Caco-2 (cell line): ENCODE results near the gene KCTD2. TPM values are rescaled to one million over a fixed set of nuclear protein-coding genes. Genes with fewer than 3 reads are reported as not detected.
A peak's percentile ranks its signal among the peaks of the same experiment; 100 is the strongest.
"Not testable (repeated sequence)": the region's sequence is repeated elsewhere in the genome, so short reads cannot be mapped to it uniquely, and the experiment has no call there.

Experiments
- BruUV-seq: library from RNA; stranded (reverse); fragments of 400-500 nt; replicated peaks from 2 replicates; lab custom pipeline; 2021; lab: Mats Ljungman, UMichigan
- CTCF ChIA-PET: fragments of 300-600 bp; sonication (Branson Sonifier 250); formaldehyde crosslinking; loops from one replicate; lab custom pipeline; 2022; ENCODE audit warnings: antibody characterized with exemption; lab: Charles Lee
- POLR2A ChIA-PET: fragments of 300-600 bp; sonication (Branson Sonifier 250); formaldehyde crosslinking; loops from one replicate; lab custom pipeline; 2022; ENCODE audit warnings: antibody characterized with exemption; lab: Charles Lee
- DNase-seq, 2 experiments: peaks; one replicate each; pipeline versions ENCODE4 v3.0.0 to v3.0.0-alpha.2; 2020 to 2022
- H3K27me3 ChIP-seq: replicated peaks from 2 replicates; pipeline ENCODE4 v1.6.0; 2011; ENCODE audit warnings: low read length; ENCODE audit not compliant: control insufficient read depth, insufficient read depth
- H3K36me3 ChIP-seq: 2 replicates; pipeline ENCODE4 v1.5.1; 2011; ENCODE audit warnings: low read length; ENCODE audit not compliant: control insufficient read depth, insufficient read depth
- H3K4me1 ChIP-seq: fragments of 250-450 bp; sonication (Bioruptor Pico); 2 replicates; pipeline ENCODE4 v1.5.1; 2020; ENCODE audit warnings: mild to moderate bottlenecking
- H3K4me3 ChIP-seq: 2 replicates; pipeline ENCODE4 v1.5.1; 2011; ENCODE audit warnings: low read depth, mild to moderate bottlenecking, control low read depth, low read length
- H3K9me3 ChIP-seq: fragments of 250-450 bp; sonication (Bioruptor Pico); 2 replicates; pipeline ENCODE4 v1.5.1; 2020; ENCODE audit warnings: mild to moderate bottlenecking, moderate library complexity
- H3K27ac Mint-ChIP-seq: one replicate; pipeline ENCODE4 v1.8.0; 2022; ENCODE audit warnings: mixed read lengths; ENCODE audit not compliant: unreplicated experiment
- H3K27me3 Mint-ChIP-seq: one replicate; pipeline ENCODE4 v1.8.0; 2022; ENCODE audit warnings: mixed read lengths; ENCODE audit not compliant: insufficient read depth, unreplicated experiment
- H3K36me3 Mint-ChIP-seq: one replicate; pipeline ENCODE4 v1.8.0; 2022; ENCODE audit warnings: mild to moderate bottlenecking, mixed read lengths; ENCODE audit not compliant: insufficient read depth, unreplicated experiment
- H3K4me1 Mint-ChIP-seq: one replicate; pipeline ENCODE4 v1.8.0; 2022; ENCODE audit warnings: low read depth, mixed read lengths; ENCODE audit not compliant: unreplicated experiment
- H3K4me3 Mint-ChIP-seq: one replicate; pipeline ENCODE4 v1.8.0; 2022; ENCODE audit warnings: mild to moderate bottlenecking, moderate library complexity, mixed read lengths; ENCODE audit not compliant: unreplicated experiment
- H3K9me3 Mint-ChIP-seq: one replicate; pipeline ENCODE4 v1.8.0; 2022; ENCODE audit warnings: mixed read lengths; ENCODE audit not compliant: unreplicated experiment
- CTCF ChIP-seq, 2 experiments: fragments of 200-600 bp in 1 of 2; IDR thresholded peaks; 1 replicate in 1 of 2; 2 replicates in 1 of 2; pipeline versions ENCODE4 v1.5.1 to v1.8.0; 2011 to 2022; ENCODE audit warnings: antibody characterized with exemption in 1 of 2, control low read depth in 1 of 2, inconsistent platforms in 1 of 2, low read depth in 1 of 2, low read length in 1 of 2, mild to moderate bottlenecking in 1 of 2, moderate library complexity in 1 of 2; ENCODE audit not compliant: insufficient read depth in 1 of 2, severe bottlenecking in 1 of 2, unreplicated experiment in 1 of 2
- intact Hi-C: fragments of 100-400 bp; cut with micrococcal nuclease; formaldehyde crosslinking; loops from one replicate; pipeline ENCODE4 v1.10.0; 2022; ENCODE audit not compliant: unreplicated experiment
- total RNA-seq: library from RNA; stranded (reverse); gene quantifications from 2 replicates; pipeline ENCODE4 v1.2.3, GENCODE V29; 2022

KCTD2 gene
- total RNA-seq, 1 experiment from 2014 or later, result 28.8 TPM

- no peak for TF ChIP-seq CTCF (IDR thresholded peaks at IDR 0.05; ENCODE audit: insufficient read depth in 1 of 2, low read depth in 1 of 2, low read length in 1 of 2, severe bottlenecking in 1 of 2, unreplicated experiment in 1 of 2)
- H3K9me3 Mint-ChIP-seq, result peaks cover 15% of the 10 kb centered on the region
- no peak overlapping the region for H3K27ac Mint-ChIP-seq
- intact Hi-C loops, result no loop called here
- Histone ChIP-seq H3K4me1 (no peaks in the 10 kb centered on the region), H3K4me3 (no peak overlapping the region), H3K9me3 (peaks cover 6% of the 10 kb centered on the region; the same call in 1 of the 2 replicates), H3K27me3 (no peaks in the 10 kb centered on the region), H3K36me3 (peaks cover 3% of the 10 kb centered on the region)
- H3K4me3 Mint-ChIP-seq, result no peak overlapping the region
- peaks cover 27% of the 10 kb centered on the region for H3K36me3 Mint-ChIP-seq
- no peak for DNase-seq
- ChIA-PET CTCF (interaction anchor here (0.6 to 2.6 kb wide), 4 partner anchors 13 to 64 kb away, joined by 4 to 10 read pairs (median 4); partner anchors contain the start of gene MRPL58), POLR2A (interaction anchor here (1.2 kb wide), 1 partner anchor 13 kb away, joined by 3 read pairs; the partner anchor contains the start of gene MRPL58)
- BruUV-seq, result no TSS peak
- no peaks in the 10 kb centered on the region for H3K4me1 Mint-ChIP-seq
- H3K27me3 Mint-ChIP-seq, result no peaks in the 10 kb centered on the region
Observed at GRCh38 chr17:75024686-75025397, 22.2 kb upstream of the KCTD2 start.

GRCh38 chr17:75025398-75025734 is 21.7 kb upstream of the KCTD2 start:
- H3K36me3 ChIP-seq, H3K4me1 ChIP-seq, H3K4me3 ChIP-seq, H3K27ac Mint-ChIP-seq, H3K27me3 ChIP-seq, H3K27me3 Mint-ChIP-seq, H3K9me3 ChIP-seq, H3K4me1 Mint-ChIP-seq, POLR2A ChIA-PET, H3K4me3 Mint-ChIP-seq, intact Hi-C loops, DNase-seq: not testable (repeated sequence)
- CTCF ChIA-PET, result interaction anchor here (0.6 to 2.6 kb wide), 2 partner anchors 44 to 64 kb away, joined by 4 to 10 read pairs; no protein-coding TSS in a partner anchor
- H3K9me3 Mint-ChIP-seq, result peaks cover 20% of the 10 kb centered on the region
- H3K36me3 Mint-ChIP-seq, result peaks cover 27% of the 10 kb centered on the region
- BruUV-seq, result TSS peak; percentile 19

DNA sequence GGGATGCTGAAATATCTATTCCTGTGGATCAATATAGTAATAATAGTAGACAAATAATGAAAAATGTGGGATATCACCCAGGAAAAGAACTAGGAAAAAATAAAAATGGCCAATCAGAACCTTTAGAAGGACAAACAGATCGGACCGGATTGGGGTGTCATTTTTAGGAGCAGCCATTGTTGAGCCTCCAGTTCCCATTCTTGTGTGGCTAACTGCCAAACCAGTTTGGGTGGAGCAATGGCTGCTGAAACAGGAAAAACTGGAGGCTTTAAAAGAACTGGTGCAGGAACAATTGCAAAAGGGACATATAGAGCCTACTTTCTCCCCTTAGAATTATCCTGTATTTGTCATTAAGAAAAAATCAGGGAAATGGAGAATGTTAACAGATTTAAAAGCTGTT is 20.4 kb upstream of the KCTD2 start:
- BruUV-seq, H3K4me1 Mint-ChIP-seq, CTCF ChIA-PET, H3K4me3 ChIP-seq, H3K36me3 ChIP-seq, intact Hi-C loops, H3K27me3 ChIP-seq, POLR2A ChIA-PET, H3K9me3 ChIP-seq, H3K27me3 Mint-ChIP-seq, H3K4me1 ChIP-seq, H3K27ac Mint-ChIP-seq, DNase-seq, H3K4me3 Mint-ChIP-seq: not testable (repeated sequence)
- H3K36me3 Mint-ChIP-seq, result peaks cover 18% of the 10 kb centered on the region
- peaks cover 24% of the 10 kb centered on the region for H3K9me3 Mint-ChIP-seq

DNA sequence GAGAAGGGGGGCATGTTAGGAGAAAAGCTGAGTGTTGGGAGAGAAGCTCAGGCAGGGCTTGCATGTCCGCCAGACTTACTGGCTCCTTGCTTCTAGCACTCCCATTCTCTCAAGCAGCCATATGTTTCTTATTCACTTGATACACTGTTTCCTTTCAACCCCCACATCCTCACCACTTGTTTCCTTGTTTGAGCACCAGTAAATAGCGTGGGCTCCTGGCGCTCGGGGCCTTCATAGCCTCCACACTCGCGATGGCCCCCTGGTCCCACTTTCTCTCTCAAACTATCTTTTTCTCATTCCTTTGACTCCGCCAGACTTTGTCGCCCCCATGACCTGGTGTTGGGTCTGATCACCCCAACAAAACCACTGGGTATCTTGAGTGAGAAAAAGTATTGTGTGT is 16.9 kb upstream of the KCTD2 start:
- H3K9me3 Mint-ChIP-seq, result peaks cover 24% of the 10 kb centered on the region
- Histone ChIP-seq H3K9me3 (peaks cover 1% of the 10 kb centered on the region; the same call in 1 of the 2 replicates), H3K4me1 (no peaks in the 10 kb centered on the region), H3K36me3 (no peaks in the 10 kb centered on the region), H3K27me3 (no peaks in the 10 kb centered on the region), H3K4me3 (no peak overlapping the region)
- BruUV-seq, result no TSS peak
- intact Hi-C loops, result no loop called here
- H3K27me3 Mint-ChIP-seq, result peaks cover 4% of the 10 kb centered on the region
- H3K27ac Mint-ChIP-seq, result no peak overlapping the region
- CTCF ChIA-PET, result interaction anchor here (0.6 to 1.1 kb wide), 2 partner anchors 10 to 106 kb away, joined by 3 to 6 read pairs; partner anchors contain the start of gene OTOP2
- no peak overlapping the region for H3K4me3 Mint-ChIP-seq
- TF ChIP-seq CTCF (IDR thresholded peaks at IDR 0.05; ENCODE audit: insufficient read depth in 1 of 2, low read depth in 1 of 2, low read length in 1 of 2, severe bottlenecking in 1 of 2, unreplicated experiment in 1 of 2), result no peak
- peaks cover 32% of the 10 kb centered on the region for H3K36me3 Mint-ChIP-seq
- H3K4me1 Mint-ChIP-seq, result peaks cover 19% of the 10 kb centered on the region
- no peak for DNase-seq
- POLR2A ChIA-PET, result no interaction called here
